ENCODE data around the gene IFT122. TPM values are rescaled to one million over a fixed set of nuclear protein-coding genes. Genes with fewer than 3 reads are reported as not detected.
A peak's percentile ranks its signal among the peaks of the same experiment; 100 is the strongest.
"Not testable (repeated sequence)": the region's sequence is repeated elsewhere in the genome, so short reads cannot be mapped to it uniquely, and the experiment has no call there.

Gene IFT122
- total RNA-seq, 2 experiments from 2014 or later: 21.6 to 37.0 TPM

DNA sequence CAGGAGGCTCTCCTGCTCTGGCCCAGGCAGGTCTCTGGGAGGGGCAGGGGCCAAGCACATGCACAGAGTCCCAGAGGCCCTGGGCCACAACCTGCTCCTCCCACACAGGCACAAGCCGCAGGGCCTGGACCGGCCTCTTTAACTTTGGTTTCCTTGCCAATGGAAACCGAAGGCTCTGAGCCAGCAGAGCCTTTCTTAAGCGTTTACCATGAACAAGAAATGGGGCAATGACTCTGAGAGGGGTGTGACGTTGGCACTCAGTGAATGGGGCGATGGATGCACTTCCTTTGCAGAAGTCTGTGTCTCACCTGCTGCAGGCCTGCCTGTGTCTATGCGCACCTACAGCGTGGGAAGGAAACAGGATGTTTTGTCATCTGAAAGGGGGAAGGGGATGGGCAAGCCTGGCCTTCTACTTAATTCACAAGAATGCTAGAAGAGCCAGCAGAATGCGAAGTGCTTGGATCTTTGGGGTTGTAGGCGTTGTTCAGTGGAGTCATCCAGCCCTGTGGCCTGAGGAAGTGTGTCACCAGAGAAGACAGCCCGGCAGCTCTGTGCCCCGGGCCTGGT lies 41.8 kb downstream of the IFT122 start:
- Histone ChIP-seq H3K27ac (ENCODE audit: low read depth, low read length, poor library complexity, severe bottlenecking) (no peak overlapping the region), H3K4me1 (ENCODE audit: insufficient read depth, low read length, poor library complexity, severe bottlenecking) (no peaks in the 10 kb centered on the region), H3K4me2 (ENCODE audit: low read length) (no peak overlapping the region), H3K4me3 (ENCODE audit: low read depth, low read length, poor library complexity, severe bottlenecking) (no peak overlapping the region), H2AFZ (ENCODE audit: low read length) (no peak overlapping the region), H3K9me3 (ENCODE audit: low read length) (no peaks in the 10 kb centered on the region), H3K9me2 (ENCODE audit: insufficient read depth, low read length) (no peaks in the 10 kb centered on the region), H4K20me1 (ENCODE audit: insufficient read depth, low read length) (no peaks in the 10 kb centered on the region), H3K79me2 (ENCODE audit: insufficient read depth, low read depth, low read length) (no peaks in the 10 kb centered on the region), H3K36me3 (ENCODE audit: insufficient read depth, low read length) (peaks cover 40% of the 10 kb centered on the region)
- no peak for TF ChIP-seq EZH2phosphoT487 (IDR thresholded peaks at IDR 0.05; ENCODE audit: borderline replicate concordance, low read depth, low read length)
- TF ChIP-seq, protein P1, sequence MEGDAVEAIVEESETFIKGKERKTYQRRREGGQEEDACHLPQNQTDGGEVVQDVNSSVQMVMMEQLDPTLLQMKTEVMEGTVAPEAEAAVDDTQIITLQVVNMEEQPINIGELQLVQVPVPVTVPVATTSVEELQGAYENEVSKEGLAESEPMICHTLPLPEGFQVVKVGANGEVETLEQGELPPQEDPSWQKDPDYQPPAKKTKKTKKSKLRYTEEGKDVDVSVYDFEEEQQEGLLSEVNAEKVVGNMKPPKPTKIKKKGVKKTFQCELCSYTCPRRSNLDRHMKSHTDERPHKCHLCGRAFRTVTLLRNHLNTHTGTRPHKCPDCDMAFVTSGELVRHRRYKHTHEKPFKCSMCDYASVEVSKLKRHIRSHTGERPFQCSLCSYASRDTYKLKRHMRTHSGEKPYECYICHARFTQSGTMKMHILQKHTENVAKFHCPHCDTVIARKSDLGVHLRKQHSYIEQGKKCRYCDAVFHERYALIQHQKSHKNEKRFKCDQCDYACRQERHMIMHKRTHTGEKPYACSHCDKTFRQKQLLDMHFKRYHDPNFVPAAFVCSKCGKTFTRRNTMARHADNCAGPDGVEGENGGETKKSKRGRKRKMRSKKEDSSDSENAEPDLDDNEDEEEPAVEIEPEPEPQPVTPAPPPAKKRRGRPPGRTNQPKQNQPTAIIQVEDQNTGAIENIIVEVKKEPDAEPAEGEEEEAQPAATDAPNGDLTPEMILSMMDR (conservative IDR thresholded peaks at IDR 0.05; ENCODE audit: low read length): no peak
- intact Hi-C loops (cut with micrococcal nuclease; ENCODE audit: unreplicated experiment): no loop called here
- DNase-seq (ENCODE audit: low spot score): no peak
- ChIA-PET CTCF (ENCODE audit: unreplicated experiment) (interaction anchor here (0.6 kb wide), 1 partner anchor 93 kb away, joined by 4 read pairs; no protein-coding TSS in a partner anchor), POLR2A (interaction anchor here (0.6 to 1.2 kb wide), 2 partner anchors 40 to 1720 kb away, joined by 3 read pairs; no protein-coding TSS in a partner anchor)
- BruUV-seq (replicated peaks): no TSS peak

DNA sequence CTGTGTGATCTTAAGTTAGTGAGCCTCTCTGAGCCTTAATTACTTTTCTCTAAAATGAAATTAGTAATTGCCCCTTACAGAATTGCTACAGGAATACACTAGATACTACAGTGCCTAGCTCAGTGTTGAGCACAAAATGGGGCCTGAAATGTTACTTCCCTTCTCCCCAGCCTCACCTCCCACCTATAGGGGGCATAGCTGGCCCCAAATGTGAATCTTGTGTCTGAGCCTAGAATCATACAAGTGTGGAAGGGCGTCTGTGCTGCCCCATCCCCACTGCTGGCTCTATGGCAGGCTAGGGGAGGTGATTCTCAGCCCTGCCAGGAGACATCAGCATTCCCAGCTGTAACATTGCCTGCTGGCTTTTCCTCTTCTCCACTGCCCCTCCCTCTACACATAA lies 42.7 kb downstream of the IFT122 start:
- CTCF ChIA-PET (ENCODE audit: unreplicated experiment): interaction anchor here (0.8 kb wide), 1 partner anchor 112 kb away, joined by 3 read pairs; no protein-coding TSS in a partner anchor
- Histone ChIP-seq H3K27ac (ENCODE audit: low read depth, low read length, poor library complexity, severe bottlenecking) (no peak overlapping the region), H3K36me3 (ENCODE audit: insufficient read depth, low read length) (peaks cover 31% of the 10 kb centered on the region), H2AFZ (ENCODE audit: low read length) (no peak overlapping the region), H3K9me3 (ENCODE audit: low read length) (no peaks in the 10 kb centered on the region), H3K9me2 (ENCODE audit: insufficient read depth, low read length) (no peaks in the 10 kb centered on the region), H3K4me3 (ENCODE audit: low read depth, low read length, poor library complexity, severe bottlenecking) (no peak overlapping the region), H4K20me1 (ENCODE audit: insufficient read depth, low read length) (no peaks in the 10 kb centered on the region), H3K4me2 (ENCODE audit: low read length) (no peak overlapping the region), H3K79me2 (ENCODE audit: insufficient read depth, low read depth, low read length) (no peaks in the 10 kb centered on the region), H3K4me1 (ENCODE audit: insufficient read depth, low read length, poor library complexity, severe bottlenecking) (no peaks in the 10 kb centered on the region)
- BruUV-seq (replicated peaks): no TSS peak
- DNase-seq (ENCODE audit: low spot score): peak; percentile 32
- intact Hi-C loops (cut with micrococcal nuclease; ENCODE audit: unreplicated experiment): no loop called here
- POLR2A ChIA-PET: interaction anchor here (1.2 kb wide), 1 partner anchor 41 kb away, joined by 3 read pairs; no protein-coding TSS in a partner anchor
- TF ChIP-seq, protein P1 (conservative IDR thresholded peaks at IDR 0.05; ENCODE audit: low read length): peak; percentile 73
- no peak for TF ChIP-seq EZH2phosphoT487 (IDR thresholded peaks at IDR 0.05; ENCODE audit: borderline replicate concordance, low read depth, low read length)

DNA sequence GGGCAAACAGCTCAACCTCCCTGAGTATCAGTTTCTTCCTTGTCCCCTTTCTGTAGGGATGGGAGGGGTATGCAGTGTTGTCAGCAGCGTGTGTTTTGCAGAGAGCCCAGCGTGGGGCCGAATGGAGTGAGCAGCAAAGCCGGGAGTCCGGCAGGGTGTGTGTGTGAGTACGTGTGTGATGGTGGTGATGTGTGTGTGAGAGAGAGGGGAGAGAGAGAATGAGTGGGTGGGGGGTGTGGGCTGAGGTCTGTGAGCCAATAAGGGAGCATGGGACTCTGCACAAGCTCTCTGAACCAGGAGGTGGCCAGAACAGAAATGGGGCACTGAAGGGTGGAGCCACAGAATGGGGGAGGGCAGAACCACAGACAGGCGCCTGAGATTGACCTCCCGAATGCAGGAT lies 43.8 kb downstream of the IFT122 start:
- intact Hi-C loops (cut with micrococcal nuclease; ENCODE audit: unreplicated experiment): no loop called here

DNA sequence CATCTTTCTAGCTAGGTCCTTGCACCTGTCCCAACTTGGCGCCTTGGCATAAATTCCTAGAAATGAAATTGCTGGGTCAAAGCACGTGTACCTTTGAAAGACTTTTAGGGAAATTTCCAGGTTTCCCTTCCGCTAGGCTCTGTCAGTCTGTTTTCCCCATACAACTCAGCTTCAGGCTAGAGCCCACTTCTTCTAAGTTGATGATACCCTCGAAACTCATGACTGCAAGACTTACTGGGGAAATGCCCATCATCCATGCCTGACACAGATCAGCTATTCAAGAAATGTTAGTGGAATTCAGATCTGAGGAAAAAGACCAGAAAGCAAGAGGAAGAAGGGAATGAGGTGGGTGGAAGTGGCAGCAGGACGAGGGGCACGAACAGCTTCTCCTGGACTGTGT lies 45.1 kb downstream of the IFT122 start:
- H3K4me1 ChIP-seq (ENCODE audit: insufficient read depth, low read length, poor library complexity, severe bottlenecking); BruUV-seq (replicated peaks); intact Hi-C loops (cut with micrococcal nuclease; ENCODE audit: unreplicated experiment); H4K20me1 ChIP-seq (ENCODE audit: insufficient read depth, low read length); H3K27ac ChIP-seq (ENCODE audit: low read depth, low read length, poor library complexity, severe bottlenecking); H3K79me2 ChIP-seq (ENCODE audit: insufficient read depth, low read depth, low read length); H3K4me3 ChIP-seq (ENCODE audit: low read depth, low read length, poor library complexity, severe bottlenecking); H2AFZ ChIP-seq (ENCODE audit: low read length); DNase-seq (ENCODE audit: low spot score); CTCF ChIA-PET (ENCODE audit: unreplicated experiment); H3K9me3 ChIP-seq (ENCODE audit: low read length); H3K9me2 ChIP-seq (ENCODE audit: insufficient read depth, low read length); H3K4me2 ChIP-seq (ENCODE audit: low read length): not testable (repeated sequence)
- POLR2A ChIA-PET: interaction anchor here (1.5 kb wide), 1 partner anchor 15 kb away, joined by 3 read pairs; no protein-coding TSS in a partner anchor
- H3K36me3 ChIP-seq (ENCODE audit: insufficient read depth, low read length): peaks cover 14% of the 10 kb centered on the region

More for the DNA sequence above, 43.8 kb downstream of the IFT122 start:
- Histone ChIP-seq H3K4me2 (ENCODE audit: low read length) (no peak overlapping the region), H3K4me3 (ENCODE audit: low read depth, low read length, poor library complexity, severe bottlenecking) (no peak overlapping the region), H2AFZ (ENCODE audit: low read length) (no peak overlapping the region), H3K79me2 (ENCODE audit: insufficient read depth, low read depth, low read length) (no peaks in the 10 kb centered on the region), H3K27ac (ENCODE audit: low read depth, low read length, poor library complexity, severe bottlenecking) (no peak overlapping the region), H3K9me3 (ENCODE audit: low read length) (no peaks in the 10 kb centered on the region), H4K20me1 (ENCODE audit: insufficient read depth, low read length) (no peaks in the 10 kb centered on the region), H3K4me1 (ENCODE audit: insufficient read depth, low read length, poor library complexity, severe bottlenecking) (no peaks in the 10 kb centered on the region), H3K36me3 (ENCODE audit: insufficient read depth, low read length) (peaks cover 23% of the 10 kb centered on the region), H3K9me2 (ENCODE audit: insufficient read depth, low read length) (no peaks in the 10 kb centered on the region)
- ChIA-PET CTCF (ENCODE audit: unreplicated experiment) (no interaction called here), POLR2A (no interaction called here)
- no peak for DNase-seq (ENCODE audit: low spot score)
- no TSS peak for BruUV-seq (replicated peaks)
- TF ChIP-seq, protein P1 (conservative IDR thresholded peaks at IDR 0.05; ENCODE audit: low read length): no peak
- TF ChIP-seq EZH2phosphoT487 (IDR thresholded peaks at IDR 0.05; ENCODE audit: borderline replicate concordance, low read depth, low read length): no peak
